Measurements from ENCODE around the gene CKAP5. TPM values are rescaled to one million over a fixed set of nuclear protein-coding genes. Genes with fewer than 3 reads are reported as not detected.

The CKAP5 gene
- total RNA-seq, 1 donor from 2014 or later: 151 TPM

GRCh38 chr11:46886211-46886610 is 40.1 kb upstream of the CKAP5 start:
- no peaks in the 10 kb centered on the region for H3K4me1 Mint-ChIP-seq (ENCODE audit: low read depth)
- H3K27ac Mint-ChIP-seq: no peak overlapping the region
- H3K36me3 Mint-ChIP-seq (ENCODE audit: insufficient read depth): peaks cover 6% of the 10 kb centered on the region
- H3K4me3 Mint-ChIP-seq (ENCODE audit: low read depth): no peak overlapping the region
- H3K27me3 Mint-ChIP-seq: no peaks in the 10 kb centered on the region
- H3K9me3 Mint-ChIP-seq (ENCODE audit: low read depth): no peaks in the 10 kb centered on the region
- no peak for TF ChIP-seq CTCF (IDR thresholded peaks at IDR 0.05; ENCODE audit: unreplicated experiment)
- no peak for DNase-seq (ENCODE audit: low spot score, unreplicated experiment)

GRCh38 chr11:46879056-46879585 is 33.0 kb upstream of the CKAP5 start:
- no peaks in the 10 kb centered on the region for H3K27me3 Mint-ChIP-seq
- H3K4me3 Mint-ChIP-seq (ENCODE audit: low read depth): no peak overlapping the region
- H3K9me3 Mint-ChIP-seq (ENCODE audit: low read depth): no peaks in the 10 kb centered on the region
- DNase-seq (ENCODE audit: low spot score, unreplicated experiment): no peak
- H3K4me1 Mint-ChIP-seq (ENCODE audit: low read depth): no peaks in the 10 kb centered on the region
- TF ChIP-seq CTCF (IDR thresholded peaks at IDR 0.05; ENCODE audit: unreplicated experiment): no peak
- H3K27ac Mint-ChIP-seq: no peak overlapping the region
- H3K36me3 Mint-ChIP-seq (ENCODE audit: insufficient read depth): peaks cover 11% of the 10 kb centered on the region

- no peaks in the 10 kb centered on the region for H3K27me3 Mint-ChIP-seq
- no peaks in the 10 kb centered on the region for H3K4me1 Mint-ChIP-seq (ENCODE audit: low read depth)
- H3K27ac Mint-ChIP-seq: no peak overlapping the region
- TF ChIP-seq CTCF (IDR thresholded peaks at IDR 0.05; ENCODE audit: unreplicated experiment): no peak
- no peak for DNase-seq (ENCODE audit: low spot score, unreplicated experiment)
- no peaks in the 10 kb centered on the region for H3K9me3 Mint-ChIP-seq (ENCODE audit: low read depth)
- no peak overlapping the region for H3K4me3 Mint-ChIP-seq (ENCODE audit: low read depth)
- peaks cover 5% of the 10 kb centered on the region for H3K36me3 Mint-ChIP-seq (ENCODE audit: insufficient read depth)
Measured at GRCh38 chr11:46877580-46877979, 31.5 kb upstream of the CKAP5 start.

- no peak for DNase-seq (ENCODE audit: low spot score, unreplicated experiment)
Measured at GRCh38 chr11:46876471-46876870, 30.4 kb upstream of the CKAP5 start.

GRCh38 chr11:46874586-46874985 is 28.5 kb upstream of the CKAP5 start:
- Mint-ChIP-seq H3K4me3 (ENCODE audit: low read depth) (no peak overlapping the region), H3K27me3 (no peaks in the 10 kb centered on the region), H3K27ac (no peak overlapping the region), H3K9me3 (ENCODE audit: low read depth) (no peaks in the 10 kb centered on the region), H3K4me1 (ENCODE audit: low read depth) (no peaks in the 10 kb centered on the region), H3K36me3 (ENCODE audit: insufficient read depth) (peaks cover 5% of the 10 kb centered on the region)
- TF ChIP-seq CTCF (IDR thresholded peaks at IDR 0.05; ENCODE audit: unreplicated experiment): no peak
- no peak for DNase-seq (ENCODE audit: low spot score, unreplicated experiment)

More at GRCh38 chr11:46876471-46876870, 30.4 kb upstream of the CKAP5 start:
- H3K4me1 Mint-ChIP-seq (ENCODE audit: low read depth): no peaks in the 10 kb centered on the region
- H3K27ac Mint-ChIP-seq: no peak overlapping the region
- H3K4me3 Mint-ChIP-seq (ENCODE audit: low read depth): no peak overlapping the region
- H3K36me3 Mint-ChIP-seq (ENCODE audit: insufficient read depth): peaks cover 5% of the 10 kb centered on the region
- no peaks in the 10 kb centered on the region for H3K9me3 Mint-ChIP-seq (ENCODE audit: low read depth)
- no peak for TF ChIP-seq CTCF (IDR thresholded peaks at IDR 0.05; ENCODE audit: unreplicated experiment)
- no peaks in the 10 kb centered on the region for H3K27me3 Mint-ChIP-seq

Measured in progenitor cell of endocrine pancreas (in vitro differentiated cells).